ELF-1 (cell line): Measurements from ENCODE around the gene NUMA1.
A peak's percentile ranks its signal among the peaks of the same experiment; 100 is the strongest.

ENCODE experiments used
- DNase-seq: peaks from one replicate; pipeline ENCODE4 v3.0.0-alpha.2; 2016; ENCODE audit warnings: low read depth, low spot score

NUMA1 gene

DNA sequence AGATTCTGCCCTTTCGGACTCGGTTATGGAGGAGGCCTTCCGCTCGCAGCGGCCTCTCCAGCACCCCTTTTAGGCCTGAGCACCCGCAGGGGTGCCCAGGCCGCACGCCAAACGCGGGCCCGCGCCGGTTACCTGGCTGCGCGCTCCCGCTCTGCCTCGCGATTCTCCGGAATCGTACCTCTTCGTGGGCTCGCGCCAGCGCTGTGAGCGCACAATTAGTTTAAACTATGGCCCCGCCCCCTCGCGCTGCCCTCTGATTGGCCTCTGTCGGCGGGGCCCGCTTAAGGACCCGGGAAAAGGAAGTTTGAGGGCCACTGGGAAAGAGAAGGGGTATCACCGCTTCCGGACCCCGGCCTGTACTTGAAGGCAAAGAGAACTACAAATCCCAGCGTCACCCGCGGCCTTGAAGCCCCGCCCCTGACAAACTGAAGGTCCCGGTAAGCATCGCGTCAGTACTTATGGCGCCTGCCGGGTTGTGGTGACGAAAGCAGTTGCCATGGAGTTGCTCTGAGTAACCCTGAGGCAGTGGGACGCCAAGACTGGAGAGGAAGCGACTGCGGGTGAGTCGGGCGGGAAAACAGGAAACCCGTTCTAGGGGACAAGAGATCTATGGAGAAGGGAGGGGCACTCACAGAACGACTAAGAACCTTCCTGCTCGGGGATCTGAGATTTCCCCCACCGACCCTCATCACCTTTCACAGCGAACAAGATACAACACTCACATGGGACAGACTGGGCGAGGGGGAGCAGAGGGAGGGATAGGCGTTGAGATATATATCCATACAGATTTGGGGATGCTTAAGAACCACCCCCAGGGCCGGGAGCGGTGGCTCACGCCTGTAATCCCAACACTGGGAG is at the start of gene NUMA1, which contains the start of gene LRRC51:
NUMA1 (minus strand) TSS at position 217 of the 858 bp plus-strand sequence. CDS start 44,599 bp downstream, outside the sequence.
LRRC51 (plus strand) TSS at position 525 of the 858 bp plus-strand sequence. CDS start 8,234 bp downstream, outside the sequence.
- peak; percentile 100 for DNase-seq

- DNase-seq: no peak
These were observed 49.0 kb upstream of the NUMA1 start for GRCh38 chr11:72129381-72129780.

GRCh38 chr11:72127923-72128322 is 47.6 kb upstream of the NUMA1 start:
- no peak for DNase-seq

DNA sequence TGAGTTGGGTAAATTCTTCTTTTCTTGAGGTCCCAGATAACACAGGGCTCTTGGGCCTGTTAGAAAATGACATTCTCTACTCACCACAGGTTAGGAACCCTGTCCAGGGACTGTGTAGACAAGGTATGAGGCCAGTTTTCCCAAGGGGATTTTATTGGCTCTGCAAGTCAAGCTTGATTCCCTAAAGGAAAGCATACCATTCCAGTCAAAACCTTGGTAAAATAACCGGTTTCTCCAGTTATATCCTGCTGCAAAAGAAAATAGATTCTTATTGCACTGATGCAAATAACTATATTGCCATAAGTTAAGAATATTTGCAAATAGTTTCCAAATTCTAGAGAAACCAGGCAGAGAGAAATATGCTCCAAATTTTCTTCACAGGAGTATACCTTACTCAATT is 45.6 kb upstream of the NUMA1 start:
- DNase-seq: no peak

DNA sequence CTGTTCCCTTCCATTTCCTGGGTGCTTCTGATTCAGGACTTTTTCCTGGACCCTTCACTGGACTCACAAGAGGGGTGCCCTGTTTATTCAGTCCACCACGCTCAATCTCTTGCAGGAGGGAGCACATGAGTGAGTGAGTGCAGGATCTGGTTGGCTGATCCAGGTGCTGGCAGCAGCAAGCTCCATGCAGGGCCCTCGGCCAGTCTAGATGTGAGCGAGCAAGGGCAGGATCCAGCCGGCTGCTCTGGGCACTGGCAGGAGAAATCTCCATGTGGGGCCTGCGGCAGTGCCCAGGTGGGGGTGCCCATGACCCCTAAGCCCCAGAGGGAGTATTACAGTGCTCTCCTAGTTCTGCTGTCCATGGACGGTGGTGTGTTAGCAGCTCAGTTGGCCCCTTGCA is 43.7 kb upstream of the NUMA1 start:
- no peak for DNase-seq

DNA sequence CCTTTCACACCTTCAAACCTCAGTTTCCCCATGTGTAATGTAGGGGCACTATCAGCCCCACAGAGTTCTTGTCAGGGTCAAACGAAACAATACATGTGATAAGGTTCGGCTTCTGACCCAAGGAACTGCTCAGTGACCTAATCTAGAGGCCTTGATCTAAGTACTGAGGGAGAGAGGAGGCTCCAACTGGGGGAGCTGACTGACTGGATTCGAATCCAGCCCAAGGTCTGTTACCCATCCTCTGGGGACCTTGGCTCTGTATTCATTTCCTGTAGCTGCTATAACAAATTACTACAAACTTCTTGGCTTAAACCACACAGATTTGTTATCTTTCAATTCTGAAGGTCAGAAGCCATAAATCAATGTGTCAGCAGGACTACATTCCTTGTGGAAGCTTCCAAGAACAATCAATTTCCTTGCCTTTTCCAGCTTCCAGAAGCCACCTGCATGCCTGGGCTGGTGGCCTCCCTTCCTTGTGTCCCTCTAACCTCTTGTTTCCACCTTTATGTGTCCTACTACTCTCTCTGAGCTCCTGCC is 42.8 kb upstream of the NUMA1 start:
- DNase-seq: no peak

GRCh38 chr11:72122607-72123006 is 42.3 kb upstream of the NUMA1 start:
- no peak for DNase-seq

DNA sequence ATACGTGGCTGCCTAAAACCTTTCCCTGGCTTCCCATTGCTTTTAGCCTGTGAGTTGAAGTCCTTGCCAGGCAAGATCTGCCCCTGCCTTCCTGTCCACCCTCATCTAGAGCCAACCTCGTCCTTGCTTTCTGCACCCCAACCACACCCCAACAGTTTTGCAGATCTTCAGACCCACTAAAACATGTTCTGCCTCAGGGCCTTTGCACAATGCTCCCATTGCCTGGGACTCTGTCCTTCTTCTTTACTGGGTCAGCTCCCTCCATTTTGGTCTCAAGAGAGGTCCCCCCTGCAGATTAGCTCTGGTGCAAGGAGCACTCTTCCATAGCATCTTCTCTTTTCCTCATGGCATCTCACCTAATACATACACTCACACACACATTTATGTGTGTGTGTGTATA is 40.6 kb upstream of the NUMA1 start:
- no peak for DNase-seq

DNA sequence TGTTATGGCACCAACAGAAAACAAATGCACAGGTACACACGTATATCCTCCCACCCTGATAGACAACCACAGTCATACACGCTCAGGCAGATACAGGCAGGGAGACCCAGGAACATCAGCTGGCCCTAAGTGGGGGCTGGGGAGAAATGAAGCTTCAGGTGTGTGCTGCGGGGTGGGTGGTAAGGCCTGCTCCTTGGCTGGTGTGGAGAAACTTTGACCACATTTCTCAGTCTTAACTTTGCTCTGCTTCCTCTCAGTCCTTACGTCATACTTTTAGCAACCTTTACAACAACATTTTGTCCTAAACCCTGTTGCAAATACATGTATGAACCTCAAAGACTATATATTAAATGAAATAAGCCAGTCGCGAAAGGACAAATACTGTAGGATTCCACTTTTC is 38.9 kb upstream of the NUMA1 start:
- DNase-seq: no peak

DNA sequence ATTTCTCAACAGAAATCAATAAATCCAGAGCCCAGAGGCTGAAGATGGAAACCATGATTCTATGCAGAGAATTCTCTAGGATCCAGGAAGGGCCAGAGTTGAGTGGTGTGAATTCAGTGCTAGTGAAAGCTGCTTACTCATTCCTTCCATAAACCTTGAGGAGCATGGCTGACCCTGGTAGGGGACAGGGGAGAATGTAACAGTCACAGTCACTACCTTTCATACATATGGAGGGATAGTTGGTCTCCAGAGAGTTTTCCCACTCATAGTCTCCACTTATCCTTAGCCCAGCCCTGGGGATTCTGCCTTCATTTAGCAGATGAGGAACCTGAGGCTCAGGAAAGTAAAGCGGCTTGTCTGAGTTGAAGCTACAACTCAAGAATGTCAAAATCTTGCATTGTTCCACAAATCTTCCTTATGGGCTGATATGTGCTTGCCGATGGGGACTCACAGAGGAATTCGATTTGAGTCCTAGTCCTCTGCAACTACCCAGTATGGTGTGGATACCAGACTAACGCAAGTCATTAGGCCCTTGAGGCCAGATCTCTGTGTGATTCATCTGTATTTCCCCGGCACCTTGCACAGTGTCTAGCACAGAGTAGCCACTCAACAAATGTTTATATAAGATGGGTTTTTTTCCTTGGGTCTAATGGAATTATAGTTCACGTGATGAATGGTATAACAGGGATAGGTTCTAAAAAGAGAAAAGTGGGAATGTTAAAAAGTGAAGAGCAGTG is 35.8 kb upstream of the NUMA1 start:
- no peak for DNase-seq

DNA sequence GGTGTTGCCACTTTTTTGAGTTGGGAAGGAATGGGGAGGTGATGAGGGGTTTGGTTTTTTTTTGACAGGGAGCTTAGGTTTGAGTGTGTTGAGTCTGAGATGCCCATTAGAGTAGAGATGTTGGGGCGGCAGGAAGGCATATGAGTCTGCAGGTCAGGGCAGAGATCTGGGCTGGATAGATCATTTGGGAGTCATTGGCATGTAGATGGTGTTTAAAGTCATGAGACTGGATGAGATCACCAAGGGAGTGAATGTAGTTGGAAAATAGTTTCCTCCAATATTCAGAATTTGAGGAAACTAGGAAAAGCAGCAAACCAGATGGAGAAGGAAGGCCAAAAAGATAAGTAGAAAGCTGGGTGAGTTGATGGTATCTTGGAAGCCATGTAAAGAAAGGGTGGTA is 34.2 kb upstream of the NUMA1 start:
- DNase-seq: no peak

DNA sequence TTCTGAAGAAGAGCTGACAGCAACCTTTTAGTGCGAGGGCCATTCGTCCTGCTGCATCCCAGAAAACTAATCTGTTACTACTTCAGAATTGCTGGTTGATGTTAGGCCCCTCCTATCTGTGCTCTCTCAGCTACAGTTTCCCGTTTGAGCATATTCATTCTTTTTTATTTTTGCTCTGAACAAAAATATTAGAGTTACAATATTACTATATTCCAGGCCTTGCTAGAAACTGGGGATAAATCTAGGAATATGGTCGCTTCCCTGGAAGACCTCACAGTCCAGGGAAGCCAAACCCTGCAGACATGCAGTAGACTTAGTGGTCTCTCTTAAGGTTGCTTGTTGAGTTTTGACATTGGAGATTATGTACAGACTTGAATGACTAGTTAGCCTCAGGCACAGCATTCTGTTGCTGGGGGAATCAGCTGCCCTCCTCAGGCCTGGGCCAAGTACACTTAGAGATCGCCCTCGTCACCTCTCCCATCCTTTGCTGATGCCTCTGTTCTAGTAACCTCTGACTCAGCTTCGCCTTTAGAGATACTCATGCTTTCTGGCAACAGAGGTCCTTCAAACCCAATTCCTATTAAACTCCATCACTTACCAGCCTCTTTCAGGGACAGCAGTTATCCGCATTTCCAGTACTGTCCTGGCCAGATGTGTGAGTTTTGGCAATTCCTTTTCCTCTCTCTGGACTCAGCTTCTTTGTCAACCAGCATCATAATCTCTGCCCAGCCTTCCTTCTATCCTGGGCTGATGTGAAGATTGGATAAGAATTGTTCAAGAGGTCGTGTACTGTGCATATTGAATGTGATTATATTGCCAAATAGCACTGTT is 32.9 kb upstream of the NUMA1 start:
- DNase-seq: peak; percentile 17

DNA sequence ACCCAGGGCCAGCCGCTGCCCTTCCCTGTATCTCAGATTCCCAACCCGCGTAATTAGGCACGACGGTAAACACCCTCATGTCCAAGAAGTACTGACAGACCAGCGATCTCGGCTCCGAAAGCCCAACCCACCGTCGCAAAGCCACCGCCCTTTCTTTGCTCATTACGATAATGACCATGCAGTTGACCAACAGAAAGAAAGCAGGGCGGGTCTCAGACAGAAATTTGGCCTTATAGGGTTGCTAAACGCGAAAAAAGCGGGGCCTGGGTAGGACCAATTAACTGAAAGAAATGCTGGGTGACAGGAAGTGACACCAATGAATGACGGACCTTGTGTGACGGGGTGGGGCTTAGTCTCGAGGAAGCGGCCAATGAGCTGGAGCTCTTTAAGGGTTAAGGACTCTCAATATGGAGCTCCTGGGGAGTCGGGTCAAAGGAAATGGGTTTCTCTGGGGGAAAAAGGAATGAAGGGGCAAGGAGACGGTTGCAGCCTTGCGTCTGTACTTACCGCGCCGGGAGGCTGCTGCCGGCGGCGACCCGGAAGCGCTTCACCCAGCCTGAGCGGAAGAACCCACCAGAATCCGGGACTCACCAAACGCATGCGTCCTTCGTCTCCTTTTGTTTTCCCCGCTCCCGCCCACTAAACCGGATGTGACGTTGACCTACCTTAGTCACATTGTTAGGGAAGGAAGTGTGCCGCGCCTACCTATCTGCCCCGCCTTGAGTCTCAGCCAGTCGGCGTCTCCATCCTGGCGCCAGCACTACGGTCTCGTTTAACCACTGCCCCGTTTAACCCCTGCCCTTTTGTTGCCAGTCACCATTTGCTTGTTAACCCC is 32.0 kb upstream of the NUMA1 start, which contains the start of gene ANAPC15:
ANAPC15 (minus strand) TSS at position 553 of the 835 bp plus-strand sequence. CDS start 1,419 bp downstream, outside the sequence.
- peak; percentile 99 for DNase-seq

DNA sequence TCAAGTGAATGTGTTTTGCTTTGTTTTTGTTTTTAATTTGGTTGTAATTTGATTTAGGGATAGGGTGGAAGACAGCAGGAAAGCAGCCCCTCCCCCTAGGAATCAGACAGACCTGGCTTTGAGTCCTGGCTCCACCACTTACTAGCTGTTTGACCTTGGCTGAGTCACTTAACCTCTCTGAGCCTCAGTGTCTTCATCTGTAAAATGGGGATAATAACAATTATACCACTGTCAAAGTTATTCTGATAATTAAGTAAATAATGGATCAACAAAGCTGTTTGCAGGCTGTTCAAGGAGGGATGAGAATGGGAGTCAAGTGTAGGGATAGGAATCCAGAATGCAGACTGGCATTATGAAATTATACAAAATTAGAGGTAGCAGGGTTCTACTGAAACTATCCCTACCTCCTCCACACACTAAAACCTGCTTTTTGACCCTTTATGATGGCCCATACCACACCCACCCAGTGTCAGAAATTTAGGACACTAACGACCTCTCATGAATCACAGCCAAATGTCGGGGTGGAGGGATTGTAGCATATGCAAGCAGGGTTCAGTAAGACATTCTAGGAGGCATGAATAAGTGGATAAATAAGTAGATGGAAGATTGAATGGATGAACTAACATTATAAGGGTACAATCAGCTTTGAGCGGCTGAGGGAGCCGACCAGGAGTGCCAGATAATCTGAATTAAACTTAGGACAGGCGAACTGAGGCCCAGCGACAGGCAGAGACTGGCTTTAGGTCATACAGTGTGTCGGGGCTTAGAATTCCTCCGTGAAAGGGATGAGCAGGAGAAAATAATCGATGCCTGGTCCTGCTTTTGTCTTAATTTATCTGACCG is 31.2 kb upstream of the NUMA1 start:
- DNase-seq: no peak

DNA sequence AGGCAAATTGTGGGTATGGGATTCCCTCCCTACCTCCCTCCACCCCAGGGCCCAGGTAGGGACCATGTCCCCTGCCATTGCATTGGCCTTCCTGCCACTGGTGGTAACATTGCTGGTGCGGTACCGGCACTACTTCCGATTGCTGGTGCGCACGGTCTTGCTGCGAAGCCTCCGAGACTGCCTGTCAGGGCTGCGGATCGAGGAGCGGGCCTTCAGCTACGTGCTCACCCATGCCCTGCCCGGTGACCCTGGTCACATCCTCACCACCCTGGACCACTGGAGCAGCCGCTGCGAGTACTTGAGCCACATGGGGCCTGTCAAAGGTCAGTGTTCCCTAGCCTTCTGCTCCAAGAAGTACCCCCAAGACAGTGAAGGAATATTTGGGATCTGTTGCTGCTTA is 25.5 kb upstream of the NUMA1 start, which contains the start of gene TOMT:
TOMT (plus strand) TSS at position 37 of the 400 bp plus-strand sequence; CDS start at position 65, 28 bp downstream.
- DNase-seq: no peak

DNA sequence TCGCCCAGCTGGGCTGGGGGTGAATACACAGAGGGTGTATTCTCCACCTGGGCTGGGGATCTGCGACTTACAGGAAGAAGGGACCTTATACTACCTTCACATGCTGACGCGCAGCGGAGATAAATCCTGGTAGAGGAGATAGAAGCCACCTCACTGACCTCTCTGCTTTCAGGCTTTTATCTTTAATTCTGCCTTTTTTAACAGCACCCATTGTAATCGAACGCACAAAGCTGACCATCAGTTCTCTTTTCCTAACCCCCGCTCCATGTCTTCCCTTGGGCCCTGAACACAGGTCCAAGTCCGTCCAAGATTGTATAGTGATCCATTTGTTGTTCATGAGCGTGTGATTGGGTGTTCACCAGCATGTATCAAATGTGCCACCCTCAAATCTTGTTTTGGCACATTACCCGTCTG is 23.4 kb upstream of the NUMA1 start:
- no peak for DNase-seq

GRCh38 chr11:72102946-72103753 is 22.8 kb upstream of the NUMA1 start, which contains the start of gene LAMTOR1:
TSS of gene LAMTOR1 (minus strand) at chr11:72103297. CDS start at chr11:72103224, 73 bp downstream.
- DNase-seq: peak; percentile 99

DNA sequence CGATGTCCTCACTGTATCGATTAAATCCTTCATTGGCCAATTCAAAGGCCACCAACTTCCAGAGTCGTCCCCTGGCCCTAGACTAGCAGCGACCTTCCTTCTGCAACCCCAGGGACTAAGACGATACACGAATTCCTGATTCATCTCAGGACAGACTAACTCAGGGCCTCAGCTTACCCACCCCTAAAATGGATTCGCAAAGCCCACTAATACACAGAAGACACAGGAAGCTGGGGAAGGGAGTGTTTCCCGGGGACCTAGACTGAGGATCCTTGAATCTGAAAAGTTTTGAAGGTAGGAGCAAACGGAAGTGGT is 22.2 kb upstream of the NUMA1 start:
- no peak for DNase-seq

DNA sequence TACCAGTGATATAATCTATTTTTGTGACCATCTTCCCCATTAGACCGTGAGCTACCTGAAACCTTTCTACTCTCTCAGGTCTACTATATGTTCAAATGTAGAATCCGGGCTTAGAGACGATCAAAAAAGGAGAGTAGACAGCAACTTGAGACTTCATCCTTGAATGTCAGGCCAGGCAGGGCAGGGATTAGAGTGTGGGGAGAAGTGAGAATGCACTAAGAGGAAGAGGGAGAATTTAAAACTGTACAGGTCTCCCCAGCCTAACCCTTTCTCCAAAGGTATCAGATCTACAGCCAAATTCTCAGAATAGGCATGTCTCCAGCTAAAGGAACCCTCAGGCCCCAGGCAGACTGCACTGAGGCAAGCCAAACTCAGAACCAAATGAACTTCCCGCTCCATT is 21.8 kb upstream of the NUMA1 start:
- no peak for DNase-seq
